ENCODE data around the gene PDE7B.

DNA sequence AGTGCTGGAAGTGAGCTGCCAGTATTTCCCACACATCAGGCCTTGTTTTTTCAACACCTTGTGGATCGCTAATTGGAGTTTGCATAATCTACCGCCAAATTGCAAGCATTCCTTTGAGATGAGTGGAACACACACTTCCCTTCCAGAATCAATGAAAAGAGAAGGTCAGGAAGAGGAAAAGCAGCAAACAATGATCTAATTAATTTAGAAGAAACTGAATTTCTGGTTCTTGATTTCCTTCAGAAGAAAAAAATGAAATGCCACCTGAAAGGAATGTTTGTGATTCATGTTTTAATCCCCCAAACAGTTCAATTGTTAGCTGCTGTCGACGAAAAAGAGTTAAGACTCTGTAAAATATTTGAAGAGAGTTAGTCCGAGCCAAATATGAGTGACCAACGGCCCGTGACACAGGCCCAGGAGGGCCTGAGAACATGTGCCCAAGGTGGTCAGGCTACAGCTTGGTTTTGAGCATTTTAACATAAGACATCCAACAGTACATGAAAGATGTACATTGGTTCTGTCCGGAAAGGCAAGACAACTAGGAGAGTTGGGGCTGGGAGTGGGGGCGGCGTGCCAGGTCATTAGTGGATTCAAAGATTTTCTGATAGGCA lies 216.3 kb downstream of the PDE7B start:
- TF ChIP-seq POLR2AphosphoS5 (IDR thresholded peaks at IDR 0.05; ENCODE audit: low read depth, low read length): no peak
- TF ChIP-seq, protein P1, sequence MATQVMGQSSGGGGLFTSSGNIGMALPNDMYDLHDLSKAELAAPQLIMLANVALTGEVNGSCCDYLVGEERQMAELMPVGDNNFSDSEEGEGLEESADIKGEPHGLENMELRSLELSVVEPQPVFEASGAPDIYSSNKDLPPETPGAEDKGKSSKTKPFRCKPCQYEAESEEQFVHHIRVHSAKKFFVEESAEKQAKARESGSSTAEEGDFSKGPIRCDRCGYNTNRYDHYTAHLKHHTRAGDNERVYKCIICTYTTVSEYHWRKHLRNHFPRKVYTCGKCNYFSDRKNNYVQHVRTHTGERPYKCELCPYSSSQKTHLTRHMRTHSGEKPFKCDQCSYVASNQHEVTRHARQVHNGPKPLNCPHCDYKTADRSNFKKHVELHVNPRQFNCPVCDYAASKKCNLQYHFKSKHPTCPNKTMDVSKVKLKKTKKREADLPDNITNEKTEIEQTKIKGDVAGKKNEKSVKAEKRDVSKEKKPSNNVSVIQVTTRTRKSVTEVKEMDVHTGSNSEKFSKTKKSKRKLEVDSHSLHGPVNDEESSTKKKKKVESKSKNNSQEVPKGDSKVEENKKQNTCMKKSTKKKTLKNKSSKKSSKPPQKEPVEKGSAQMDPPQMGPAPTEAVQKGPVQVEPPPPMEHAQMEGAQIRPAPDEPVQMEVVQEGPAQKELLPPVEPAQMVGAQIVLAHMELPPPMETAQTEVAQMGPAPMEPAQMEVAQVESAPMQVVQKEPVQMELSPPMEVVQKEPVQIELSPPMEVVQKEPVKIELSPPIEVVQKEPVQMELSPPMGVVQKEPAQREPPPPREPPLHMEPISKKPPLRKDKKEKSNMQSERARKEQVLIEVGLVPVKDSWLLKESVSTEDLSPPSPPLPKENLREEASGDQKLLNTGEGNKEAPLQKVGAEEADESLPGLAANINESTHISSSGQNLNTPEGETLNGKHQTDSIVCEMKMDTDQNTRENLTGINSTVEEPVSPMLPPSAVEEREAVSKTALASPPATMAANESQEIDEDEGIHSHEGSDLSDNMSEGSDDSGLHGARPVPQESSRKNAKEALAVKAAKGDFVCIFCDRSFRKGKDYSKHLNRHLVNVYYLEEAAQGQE (IDR thresholded peaks at IDR 0.05; ENCODE audit: insufficient read depth in 1 of 2, low read depth in 2 of 2, low read length in 2 of 2): no peak
- TF ChIP-seq TAF1 (IDR thresholded peaks at IDR 0.05; ENCODE audit: borderline replicate concordance, insufficient read depth, low read length): peak; percentile 26; the same call in 1 of the 2 replicates
- no peak for TF ChIP-seq SIN3A (IDR thresholded peaks at IDR 0.05; ENCODE audit: borderline replicate concordance, insufficient read depth, low read length)

Measured in PFSK-1 (cell line).